ENCODE data around the gene LRRC7.

- TF ChIP-seq POLR2A (IDR thresholded peaks at IDR 0.05) (no peak), CTCF (IDR thresholded peaks at IDR 0.05) (no peak)
These were observed 43.7 kb upstream of the LRRC7 start for GRCh38 chr1:69524015-69524414.

Data from esophagus squamous epithelium (tissue), 4 donors.